ENCODE results near the gene GSG1L.
"Not testable (repeated sequence)": the region's sequence is repeated elsewhere in the genome, so short reads cannot be mapped to it uniquely, and the experiment has no call there.

Gene GSG1L

DNA sequence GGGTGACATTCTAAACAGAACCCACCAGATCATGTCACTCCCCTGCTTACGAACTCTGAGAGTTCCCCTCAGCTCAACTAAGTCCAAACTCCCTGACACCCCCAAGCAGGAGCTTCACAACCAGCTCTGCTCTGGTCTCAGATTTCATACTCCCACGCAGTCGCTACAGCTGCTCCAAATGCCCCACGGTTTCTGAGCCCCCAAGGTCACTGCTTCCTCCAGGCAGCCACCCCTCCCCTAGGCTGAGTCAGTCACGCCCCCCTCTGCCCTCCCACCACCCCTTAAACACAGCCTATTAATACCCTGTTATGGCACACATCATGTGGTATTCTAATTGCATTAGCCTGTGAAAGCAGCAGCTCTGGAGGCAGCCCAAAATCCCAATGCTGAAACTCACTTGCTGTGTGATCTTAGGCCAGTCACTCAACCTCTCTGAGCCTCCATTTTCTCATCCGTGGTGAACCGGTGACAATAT, 51.5 kb downstream of the GSG1L start:
- no peak for DNase-seq

DNA sequence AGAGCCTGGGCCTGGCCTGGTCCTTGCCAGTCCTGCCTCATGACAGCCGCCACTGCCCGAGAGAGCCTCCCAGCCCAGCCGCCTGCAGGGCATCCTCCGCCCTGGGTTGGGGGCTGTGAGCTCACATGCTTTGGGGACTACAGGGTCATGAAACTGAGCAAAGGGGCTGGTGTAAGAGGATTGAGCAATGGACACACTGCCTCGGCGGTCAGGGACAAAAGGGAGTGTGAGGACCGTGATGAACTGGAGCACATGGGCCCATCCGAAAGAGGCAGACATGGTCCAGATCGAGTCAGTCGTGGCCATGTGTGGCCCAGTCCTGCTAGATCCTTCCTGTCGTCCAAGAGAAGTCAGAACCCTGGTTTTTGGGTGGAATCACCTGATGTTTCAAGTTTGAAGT, 52.3 kb downstream of the GSG1L start:
- no peak for DNase-seq

DNA sequence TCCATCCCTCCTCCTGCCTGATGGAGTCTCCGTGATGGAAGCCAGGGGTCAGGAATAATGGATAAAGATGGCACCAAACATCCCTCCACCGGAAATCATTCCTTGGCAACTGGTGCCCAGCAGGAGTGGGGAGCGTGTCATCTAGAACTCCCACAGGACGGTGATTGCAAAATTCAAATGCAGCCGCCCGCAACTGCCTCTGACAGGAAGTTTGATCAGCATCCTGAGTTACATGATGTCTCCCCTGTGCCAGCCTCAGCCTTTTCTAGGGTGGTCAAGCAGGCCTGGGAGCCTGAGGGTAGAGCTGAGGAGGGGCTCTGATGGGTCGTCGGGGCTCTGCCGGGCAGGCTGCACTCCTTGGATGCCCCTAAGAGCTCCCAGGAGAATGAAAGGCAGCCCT, 52.8 kb downstream of the GSG1L start:
- DNase-seq: no peak

DNA sequence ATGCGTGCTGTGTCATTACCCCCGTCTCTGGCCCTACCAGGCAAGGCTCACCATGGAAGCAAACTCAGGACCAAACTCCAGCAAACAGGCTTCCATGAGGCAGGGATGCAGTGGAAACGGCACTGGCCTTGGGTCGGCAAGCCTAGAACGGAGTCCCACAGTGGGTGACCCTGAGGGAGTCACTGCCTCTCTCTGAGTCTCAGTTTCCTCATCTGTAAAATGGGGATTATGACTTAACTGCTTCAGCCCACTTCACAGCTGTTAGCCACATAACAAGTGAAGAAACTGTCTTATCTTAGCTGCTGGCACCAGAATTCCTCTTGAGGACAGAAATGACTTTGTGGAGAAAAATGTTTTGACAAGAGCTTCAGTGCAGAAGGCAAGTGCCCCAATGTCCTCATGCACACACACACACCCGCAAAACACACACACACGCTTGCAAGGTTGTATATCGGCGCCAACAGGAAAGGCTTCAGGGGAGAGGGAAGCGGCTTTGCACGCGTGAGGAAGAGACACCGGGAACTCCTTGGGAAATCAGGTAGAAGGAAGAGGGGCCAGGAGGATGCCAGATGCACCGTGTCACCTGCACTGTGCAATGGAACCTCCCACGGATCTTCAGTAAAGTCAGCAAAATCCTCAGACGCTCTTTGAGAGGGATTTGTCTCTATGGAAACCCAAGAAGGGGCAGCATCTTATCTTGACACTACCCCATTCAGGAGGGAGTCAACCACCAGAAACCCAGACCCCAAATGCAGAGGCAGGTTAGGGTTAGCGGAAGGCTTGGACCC, 53.7 kb downstream of the GSG1L start:
- DNase-seq: no peak

DNA sequence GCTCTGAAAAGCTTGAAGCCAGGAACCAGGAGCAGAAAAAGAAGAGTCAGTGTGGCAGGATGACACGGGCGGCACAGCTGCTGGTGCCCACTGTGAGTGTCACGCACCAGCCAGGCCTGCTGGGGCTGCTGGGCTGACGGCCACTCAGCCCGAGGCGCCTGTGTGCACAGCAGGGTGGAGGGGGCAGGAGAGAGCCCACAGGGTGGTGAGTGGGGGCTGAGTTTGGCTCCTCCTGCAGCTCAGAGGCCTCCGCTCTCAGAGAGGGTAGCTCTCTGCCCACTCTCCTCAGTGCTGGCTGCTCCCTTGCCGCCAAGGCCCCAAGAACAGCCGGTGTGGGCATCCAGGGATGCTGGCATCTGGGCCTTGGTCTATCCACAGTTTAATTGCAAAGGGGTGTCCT, 59.6 kb downstream of the GSG1L start:
- no peak for DNase-seq

DNA sequence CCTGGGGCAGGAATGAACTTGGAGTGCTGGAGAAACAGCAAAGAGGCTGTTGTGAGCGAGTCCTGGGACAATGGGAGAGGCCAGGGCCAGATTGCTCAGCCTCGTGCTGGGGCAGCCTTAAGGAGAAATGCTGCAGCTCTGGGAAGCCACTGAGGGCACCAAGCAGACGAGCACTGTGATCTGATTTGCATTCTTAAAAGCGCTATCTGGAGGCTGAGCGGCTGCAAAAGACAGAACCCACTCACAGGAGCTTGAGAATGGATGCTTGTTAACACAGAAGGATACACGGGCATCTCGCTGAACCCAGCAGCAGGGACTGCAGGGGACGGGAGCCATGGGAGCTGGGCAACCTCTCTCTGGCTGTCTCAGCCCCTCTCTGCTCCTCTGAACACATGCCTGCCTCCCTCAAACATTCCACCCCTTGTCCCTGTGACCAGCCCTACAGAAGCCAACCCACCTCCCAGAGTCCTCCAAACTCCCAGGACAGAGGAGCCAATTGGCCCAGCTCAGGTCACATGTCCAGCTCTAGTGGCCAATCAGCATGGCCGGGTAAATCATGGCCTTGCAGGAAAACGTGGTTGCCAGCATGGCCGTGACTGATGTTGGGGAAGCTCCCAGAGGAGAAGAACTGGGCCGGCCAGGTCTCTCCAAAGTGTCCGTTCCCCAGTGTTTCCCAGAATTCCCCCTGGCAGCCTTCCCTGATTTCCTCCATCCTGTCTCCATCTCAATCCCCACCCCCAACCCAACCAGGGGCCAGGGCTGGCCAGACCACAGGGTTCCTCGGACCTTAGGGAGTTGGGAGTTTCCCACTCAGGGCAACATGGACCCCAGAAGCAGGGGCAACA, 60.3 kb downstream of the GSG1L start:
- DNase-seq: peak in 1 of 2 experiments; percentile 8

DNA sequence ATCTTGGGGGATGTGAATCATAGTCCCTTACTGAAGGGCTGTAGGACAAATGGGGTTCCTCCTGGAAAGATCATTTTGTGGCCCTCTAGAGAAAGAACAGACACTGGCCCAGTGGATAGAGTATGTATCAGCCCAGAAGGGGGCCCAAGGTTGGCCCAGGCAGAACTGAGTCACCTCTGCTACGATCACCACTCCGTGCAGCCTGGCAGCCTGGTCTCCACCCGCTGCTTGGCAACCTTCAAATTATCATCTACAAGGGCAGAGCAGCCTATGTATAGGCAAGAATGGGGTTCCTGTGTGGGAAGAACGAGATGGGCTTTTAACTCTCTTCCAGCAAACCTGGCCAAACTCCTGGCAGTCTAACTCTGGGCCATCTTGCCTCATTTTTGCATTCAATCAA, 61.9 kb downstream of the GSG1L start:
- DNase-seq: no peak

DNA sequence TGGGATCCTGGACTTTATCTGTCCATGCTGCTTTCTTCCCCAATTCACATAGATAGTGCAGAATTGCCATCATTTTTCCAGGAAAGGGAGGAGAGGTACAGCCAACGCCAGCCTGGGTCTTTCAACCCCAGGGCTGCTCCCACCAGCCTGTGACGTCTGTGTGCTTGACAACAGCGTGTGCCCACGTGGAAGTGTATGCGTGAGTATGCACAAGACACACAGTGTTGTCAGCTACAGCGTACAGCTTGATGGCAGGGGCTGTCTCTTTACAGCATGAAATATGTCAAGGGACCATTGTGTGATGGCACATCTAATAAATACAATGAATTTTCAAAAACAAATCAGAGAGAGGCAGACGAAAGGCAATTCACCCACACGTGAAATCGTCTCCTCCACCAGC, 62.3 kb downstream of the GSG1L start:
- no peak for DNase-seq

DNA sequence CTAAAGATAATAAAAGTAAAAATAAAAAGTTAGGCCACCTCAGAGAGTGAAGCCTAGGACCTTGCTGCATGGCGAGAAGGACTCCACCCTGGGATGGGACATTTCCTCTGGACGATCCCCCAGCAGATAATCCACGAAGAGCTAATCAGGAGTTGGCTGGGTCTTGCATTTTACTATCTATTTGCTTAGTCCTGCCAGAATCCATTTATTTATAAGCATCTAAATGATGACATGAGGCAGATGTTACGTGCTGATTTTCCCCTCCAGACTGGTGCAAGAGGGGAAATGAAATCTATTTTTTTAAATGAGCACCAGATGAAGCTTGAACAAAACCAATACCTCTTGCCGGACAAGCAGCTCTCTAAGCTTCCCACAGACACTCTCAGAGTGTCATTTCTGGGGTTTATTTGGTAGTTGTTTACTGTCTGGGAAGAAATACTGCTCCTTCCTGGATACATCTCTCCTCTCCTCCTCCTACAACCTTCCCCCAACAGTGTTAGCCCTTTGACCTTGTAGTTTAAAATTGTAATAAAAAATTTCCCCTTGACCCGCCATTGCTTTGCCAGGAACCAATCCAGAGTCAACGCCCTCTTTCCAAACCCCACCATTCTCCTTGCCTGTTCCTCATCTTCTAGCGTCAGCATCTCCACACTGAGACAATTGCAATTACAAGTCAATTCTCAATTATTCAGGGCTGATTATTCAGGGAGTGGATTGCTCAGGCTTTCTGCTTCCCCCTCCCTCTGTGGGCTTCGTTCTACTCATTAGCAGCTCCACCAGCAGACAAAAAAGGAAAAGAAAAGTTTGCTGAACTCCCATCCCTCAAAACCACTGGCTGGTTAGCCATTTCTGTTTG, 63.0 kb downstream of the GSG1L start:
- DNase-seq: no peak

DNA sequence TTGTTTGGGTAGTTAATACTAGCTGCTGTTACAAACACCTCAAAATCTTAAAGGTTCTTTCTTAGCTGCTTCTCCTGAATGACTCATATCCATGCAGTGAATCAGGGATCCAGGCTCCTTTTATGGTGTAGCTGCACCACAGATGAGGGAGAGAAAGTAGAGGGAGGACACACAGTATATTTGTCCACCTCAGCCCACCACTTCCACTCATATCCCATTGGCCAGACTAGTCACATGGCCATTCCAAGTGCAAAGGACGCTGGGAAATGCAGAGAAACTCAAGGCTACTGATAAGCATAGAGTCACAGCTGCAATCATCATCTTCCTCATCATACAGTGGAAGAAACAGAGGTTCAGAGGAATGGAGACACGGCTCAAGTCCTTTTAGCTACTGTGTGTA, 63.8 kb downstream of the GSG1L start:
- no peak for DNase-seq

DNA sequence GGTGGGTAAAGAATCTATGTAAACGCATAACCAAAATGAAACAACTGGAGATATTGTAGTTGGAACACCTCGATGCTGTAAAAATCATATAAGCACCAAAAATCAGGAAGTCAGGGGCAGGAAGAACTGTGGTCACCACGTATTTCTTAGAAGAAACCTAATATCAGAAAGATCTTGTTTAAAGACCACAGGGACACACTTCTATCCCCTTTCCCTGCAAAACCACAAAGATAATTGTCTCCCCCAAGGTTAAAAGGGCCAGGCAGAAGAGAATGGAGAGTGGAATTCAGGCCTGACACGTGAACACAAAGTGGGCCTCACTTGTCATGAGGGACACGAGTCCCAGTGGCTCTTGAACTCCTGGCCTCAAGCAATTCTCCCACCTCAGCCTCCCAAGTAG, 68.1 kb downstream of the GSG1L start:
- DNase-seq: no peak

DNA sequence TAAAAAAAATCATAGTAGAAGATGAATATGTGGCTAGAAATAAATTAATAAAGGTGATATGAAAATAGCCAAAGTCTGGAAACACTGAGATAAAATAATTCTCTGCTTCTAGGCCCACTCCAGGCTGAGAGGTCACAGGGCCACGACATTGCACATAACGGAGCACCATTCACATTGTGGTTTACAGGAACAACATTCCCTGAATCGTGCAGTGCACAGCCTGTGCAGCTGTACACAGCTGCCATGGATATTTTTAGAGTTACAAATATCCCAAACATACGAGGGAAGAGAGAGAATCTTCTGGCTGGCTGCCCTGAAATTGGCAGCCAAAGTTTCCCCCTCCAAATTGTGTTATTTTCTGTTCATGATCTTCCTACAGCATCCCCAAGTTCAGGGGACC, 68.8 kb downstream of the GSG1L start:
- no peak for DNase-seq

DNA sequence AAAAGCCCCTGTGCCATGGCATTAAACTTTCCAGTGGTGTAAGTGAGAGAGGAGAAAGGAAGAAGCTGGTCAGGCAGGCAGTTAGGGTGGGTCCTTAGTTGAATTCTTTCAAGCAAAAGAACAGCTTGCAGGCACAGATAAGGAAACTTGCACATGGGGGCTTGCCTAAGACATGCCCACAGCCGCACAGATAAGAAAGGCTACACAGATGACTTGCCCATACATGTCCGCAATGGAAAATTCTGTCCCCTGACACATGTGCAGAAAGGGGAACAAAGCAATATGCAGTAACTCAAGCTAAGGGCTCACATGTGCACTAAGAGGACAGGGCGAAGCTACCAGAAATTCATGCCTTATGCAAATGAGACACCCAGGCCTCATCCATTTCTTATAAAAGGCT, 69.9 kb downstream of the GSG1L start:
- DNase-seq: no peak

DNA sequence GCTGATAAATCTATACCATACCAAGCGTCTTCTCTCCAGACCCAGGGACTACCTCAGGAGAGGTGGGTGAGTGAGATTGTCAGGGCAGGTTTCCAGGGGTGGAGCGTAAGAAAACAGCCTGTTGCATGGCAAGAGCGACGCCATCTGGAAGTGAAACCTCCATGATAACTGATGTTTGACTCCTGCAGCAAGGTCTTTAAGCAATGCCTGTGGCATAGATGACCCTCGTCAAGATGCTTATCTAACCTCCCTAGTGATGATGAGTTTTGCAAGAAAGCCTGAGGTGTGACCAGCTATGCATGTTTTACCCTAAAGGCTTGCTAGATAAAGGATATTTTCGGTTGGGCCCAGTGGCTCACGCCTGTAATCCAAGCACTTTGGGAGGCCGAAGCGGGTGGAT, 71.6 kb downstream of the GSG1L start:
- no peak for DNase-seq

DNA sequence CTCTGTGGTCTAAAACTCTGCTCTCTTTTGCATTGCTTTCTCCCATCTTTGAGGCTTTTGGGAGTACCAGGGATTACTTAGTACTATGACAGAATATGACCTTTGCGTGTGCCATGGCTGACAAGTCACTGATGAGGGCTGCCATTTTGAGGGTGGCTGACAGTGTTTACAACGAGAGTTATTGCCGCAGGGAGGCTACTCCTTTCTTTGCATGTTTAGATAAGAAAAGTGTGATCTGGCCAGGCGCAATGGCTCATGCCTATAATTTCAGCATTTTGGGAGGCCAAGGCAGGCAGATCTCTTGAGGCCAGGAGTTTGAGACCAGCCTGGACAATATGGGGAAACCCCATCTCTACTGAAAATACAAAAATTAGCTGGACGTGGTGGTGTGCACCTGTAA, 77.5 kb downstream of the GSG1L start:
- no peak for DNase-seq

DNA sequence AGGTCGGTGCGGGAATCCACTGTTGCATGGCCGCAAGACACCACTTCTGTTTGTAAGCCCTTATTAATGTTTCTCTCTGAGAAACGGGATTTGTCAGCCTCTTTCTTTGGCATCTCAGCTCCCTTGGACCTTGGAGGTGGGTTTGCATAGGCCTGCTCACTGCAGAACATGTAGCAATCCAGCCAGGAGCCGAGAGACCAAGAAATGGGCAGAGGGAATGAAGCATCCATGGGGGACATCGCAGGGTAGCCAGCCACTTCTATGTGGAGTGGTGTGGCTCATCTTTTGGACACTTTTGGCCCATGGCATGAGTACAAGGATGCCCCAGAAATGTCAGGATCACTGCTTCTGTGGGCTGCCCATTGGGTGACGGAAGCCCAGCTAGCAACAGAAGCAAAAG, 79.4 kb downstream of the GSG1L start:
- no peak for DNase-seq

DNA sequence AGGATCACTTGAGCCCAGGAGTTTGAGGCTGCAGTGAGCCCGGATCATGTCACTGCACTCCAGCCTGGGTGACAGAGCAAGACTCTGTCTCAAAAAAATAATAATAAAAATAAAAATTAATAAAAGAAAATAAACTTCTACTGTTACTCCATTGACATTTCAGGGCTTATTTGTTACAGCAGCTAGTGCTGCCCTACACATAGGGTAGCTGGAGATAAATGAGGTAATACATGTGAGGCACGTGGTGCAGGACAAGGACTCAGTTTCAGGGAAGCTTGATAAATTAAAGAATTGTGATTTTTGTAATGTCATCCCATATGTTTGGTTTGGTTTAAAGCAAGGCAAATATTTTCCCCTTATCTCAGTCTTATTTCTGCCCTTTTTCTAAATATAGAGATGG, 80.3 kb downstream of the GSG1L start:
- DNase-seq: no peak

DNA sequence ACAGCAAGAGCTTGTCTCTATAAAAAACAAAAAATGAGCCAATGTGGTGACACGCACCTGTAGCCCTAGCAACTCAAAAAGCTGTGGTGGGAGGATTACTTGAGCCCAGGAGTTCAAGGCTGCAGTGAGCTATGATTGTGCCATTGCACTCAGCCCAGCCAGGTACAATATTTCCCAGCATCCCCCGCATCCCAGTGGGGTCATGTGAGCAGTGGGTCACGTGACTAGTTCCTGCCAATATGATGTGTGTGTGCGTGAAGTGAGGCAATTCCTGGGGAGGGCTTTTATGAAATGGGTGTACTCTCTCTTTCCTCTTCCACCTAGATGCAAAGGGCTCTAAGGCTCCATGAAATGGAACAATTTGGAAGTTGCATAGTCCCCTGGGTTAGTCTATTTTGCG, 81.3 kb downstream of the GSG1L start:
- DNase-seq: no peak

DNA sequence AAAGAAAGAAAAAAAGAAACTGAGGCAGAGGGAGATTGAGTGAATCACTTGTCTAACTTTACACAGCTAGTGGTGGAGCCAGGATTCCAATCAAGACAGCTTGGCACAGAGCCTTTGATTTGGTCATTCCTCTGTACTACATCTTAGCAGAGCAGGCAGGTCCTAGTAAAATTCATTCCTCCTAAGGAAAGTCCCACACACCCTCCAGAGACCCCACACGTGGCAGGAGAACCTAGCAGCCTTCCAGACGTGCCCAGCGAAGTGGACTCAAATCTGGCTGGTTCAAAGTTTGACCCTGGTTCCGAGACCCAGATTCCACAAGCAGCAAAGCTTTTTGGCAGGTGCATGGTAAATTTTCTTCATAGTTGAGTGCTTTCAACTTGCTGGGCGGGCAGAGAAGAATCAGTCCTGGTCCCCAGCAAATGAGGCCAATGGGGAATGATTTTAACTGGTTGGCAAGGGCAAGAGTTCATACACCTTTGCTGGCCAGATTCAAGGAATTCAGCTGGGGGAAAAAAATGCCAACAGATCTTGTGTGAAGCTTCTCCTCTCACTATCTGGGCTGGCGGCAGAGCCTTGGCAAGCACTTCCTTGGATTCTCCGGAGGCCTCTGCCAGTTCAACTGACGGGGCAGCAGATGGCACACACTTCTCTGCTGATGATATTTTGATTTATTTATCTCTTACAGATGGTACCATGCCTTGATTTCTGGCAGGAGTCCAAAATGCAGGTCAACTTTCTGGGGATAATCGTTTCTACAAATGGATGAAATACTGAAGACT, 82.4 kb downstream of the GSG1L start:
- DNase-seq: no peak

DNA sequence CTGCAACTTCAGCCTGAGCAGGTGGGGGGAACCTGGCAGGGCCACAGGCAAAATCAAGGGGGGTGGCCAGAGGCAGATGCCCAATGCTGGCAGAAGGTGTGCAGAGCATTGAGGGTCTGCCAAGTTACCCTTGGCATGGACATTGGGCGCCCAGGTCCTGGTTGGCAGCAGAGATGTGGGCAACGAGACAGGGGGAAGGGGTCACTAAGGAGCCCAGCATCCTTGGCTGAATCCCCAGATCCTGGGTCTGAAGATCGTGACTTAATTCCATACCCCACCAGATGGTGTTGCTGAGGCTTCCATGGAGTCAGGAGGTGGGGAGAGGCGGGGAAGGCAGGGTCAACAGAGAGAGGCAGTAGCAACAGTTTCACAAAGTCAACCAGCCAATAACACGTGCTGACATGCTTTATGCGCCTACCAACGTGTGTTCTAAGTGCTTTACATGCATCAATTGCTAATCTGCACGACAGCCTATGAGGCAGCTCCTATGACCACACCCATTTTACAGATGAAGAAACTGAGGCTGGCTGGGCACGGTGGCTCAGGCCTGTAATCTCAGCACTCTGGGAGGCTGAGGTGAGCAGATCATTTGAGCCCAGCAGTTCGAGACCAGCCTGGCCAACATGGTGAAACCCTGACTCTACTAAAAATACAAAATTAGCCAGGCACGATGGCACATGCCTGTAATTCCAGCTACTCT, 83.3 kb downstream of the GSG1L start:
- no peak for DNase-seq

DNA sequence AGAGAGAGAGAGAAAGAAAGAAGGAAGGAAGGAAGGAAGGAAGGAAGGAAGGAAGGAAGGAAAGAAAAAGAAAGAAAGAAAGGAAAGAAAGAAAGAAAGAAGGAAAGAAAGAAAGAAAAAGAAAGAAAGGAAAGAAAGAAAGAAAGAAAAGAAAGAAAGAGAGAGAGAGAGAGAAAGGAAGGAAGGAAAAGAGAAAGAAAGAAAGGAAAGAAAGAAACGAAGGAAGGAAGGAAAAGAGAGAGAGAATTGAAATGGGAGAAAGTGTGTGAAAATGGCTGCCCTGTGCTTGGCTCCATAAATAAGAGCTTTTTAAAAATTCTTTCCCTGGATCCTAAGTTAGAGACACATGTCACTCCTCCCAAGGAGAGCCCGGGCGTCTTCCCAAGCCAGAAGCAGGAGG, 83.8 kb downstream of the GSG1L start:
- not testable (repeated sequence) for DNase-seq

DNA sequence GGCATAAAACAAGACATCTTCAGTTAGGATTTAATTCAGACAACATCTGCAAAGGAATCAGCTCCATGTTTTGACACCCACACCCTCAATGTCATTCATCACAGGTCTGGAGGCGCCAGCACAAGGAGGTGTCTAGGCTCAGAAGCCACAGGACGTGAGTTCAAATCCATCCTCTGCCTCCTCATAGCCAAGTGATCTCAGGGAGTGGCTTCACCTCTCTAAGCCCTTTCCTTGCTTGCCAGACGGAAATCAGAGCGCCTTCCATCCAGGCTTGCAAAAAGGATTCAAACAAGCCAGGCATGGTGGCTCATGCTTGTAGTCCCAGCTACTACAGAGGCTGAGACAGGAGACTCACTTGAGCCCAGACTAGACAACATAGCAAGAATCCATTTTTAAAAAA, 84.6 kb downstream of the GSG1L start:
- DNase-seq: no peak
